OCI-LY3 (cell line): ENCODE measurements around the gene FKRP.

ENCODE experiments used
- H2AFZ ChIP-seq: fragments of 200-600, 300-600 bp; shearing (Covaris generic); 2 replicates; pipeline ENCODE4 v1.6.0; 2014; ENCODE audit warnings: antibody characterized with exemption, low read depth, low read length
- H3K27ac ChIP-seq: fragments of 200-600, 300-600 bp; sonication (generic); 2 replicates; pipeline ENCODE4 v1.5.1; 2014; ENCODE audit warnings: mild to moderate bottlenecking, low read length, moderate library complexity, mixed read lengths
- H3K27me3 ChIP-seq: fragments of 200-600, 300-600 bp; sonication (generic); 2 replicates; pipeline ENCODE4 v1.6.1; 2014; ENCODE audit warnings: low read depth, low read length, mixed read lengths
- H3K36me3 ChIP-seq: fragments of 200-600, 300-600 bp; sonication (generic); replicated peaks from 2 replicates; pipeline ENCODE3; 2014; ENCODE audit warnings: low read depth, low read length, mixed read lengths
- H3K4me1 ChIP-seq: fragments of 300-600, 200-600 bp; sonication (generic); 2 replicates; pipeline ENCODE4 v1.6.1; 2014; ENCODE audit warnings: low read length, mixed read lengths
- H3K4me2 ChIP-seq: fragments of 200-600, 300-600 bp; sonication (generic); 2 replicates; pipeline ENCODE4 v1.6.1; 2014; ENCODE audit warnings: low read length, mixed read lengths
- H3K4me3 ChIP-seq: fragments of 300-600, 200-600 bp; sonication (generic); 2 replicates; pipeline ENCODE4 v1.5.1; 2014; ENCODE audit warnings: antibody characterized with exemption, mild to moderate bottlenecking, low read length, moderate library complexity
- H3K79me2 ChIP-seq: fragments of 300-600, 200-600 bp; shearing (Covaris generic); 2 replicates; pipeline ENCODE4 v1.6.1; 2014; ENCODE audit warnings: mild to moderate bottlenecking, low read length, mixed read lengths
- H3K9ac ChIP-seq: fragments of 300-600, 200-600 bp; shearing (Covaris generic); 2 replicates; pipeline ENCODE4 v1.6.0; 2014; ENCODE audit warnings: mild to moderate bottlenecking, low read length, moderate library complexity
- H3K9me3 ChIP-seq: fragments of 200-600, 300-600 bp; shearing (Covaris generic); 2 replicates; pipeline ENCODE4 v1.6.1; 2014; ENCODE audit warnings: low read length, mixed read lengths; ENCODE audit not compliant: insufficient read depth
- H4K20me1 ChIP-seq: fragments of 200-600, 300-600 bp; sonication (generic); 2 replicates; pipeline ENCODE4 v1.6.1; 2016; ENCODE audit warnings: low read length, mixed read lengths; ENCODE audit not compliant: insufficient read depth
- CTCF ChIP-seq: fragments of 200-600, 300-600 bp; sonication (generic); IDR thresholded peaks from 2 replicates; pipeline ENCODE4 v1.5.1; 2014; ENCODE audit warnings: antibody characterized with exemption, low read length, low read depth
- EZH2phosphoT487 ChIP-seq: fragments of 200-600 bp; shearing (Covaris generic); IDR thresholded peaks from 2 replicates; pipeline ENCODE4 v1.6.1; 2018; ENCODE audit warnings: antibody characterized with exemption, mixed run types, low read depth

The FKRP gene

GRCh38 chr19:46748325-46749109 lies 2.7 kb downstream of the FKRP start:
- peaks cover 7% of the 10 kb centered on the region for H3K36me3 ChIP-seq
- H3K9me3 ChIP-seq = no peaks in the 10 kb centered on the region
- H3K4me1 ChIP-seq = peaks cover 19% of the 10 kb centered on the region
- H3K27ac ChIP-seq = no peak overlapping the region
- H3K9ac ChIP-seq = no peak overlapping the region
- H4K20me1 ChIP-seq = peaks cover 16% of the 10 kb centered on the region
- TF ChIP-seq EZH2phosphoT487 (no peak), CTCF (peak; percentile 74)
- no peak overlapping the region for H3K4me2 ChIP-seq
- no peak overlapping the region for H2AFZ ChIP-seq
- no peaks in the 10 kb centered on the region for H3K27me3 ChIP-seq
- H3K79me2 ChIP-seq = peaks cover 37% of the 10 kb centered on the region
- no peak overlapping the region for H3K4me3 ChIP-seq

- Histone ChIP-seq H3K27ac (no peak overlapping the region), H4K20me1 (no peaks in the 10 kb centered on the region), H3K9me3 (no peaks in the 10 kb centered on the region), H3K27me3 (no peaks in the 10 kb centered on the region), H3K79me2 (no peaks in the 10 kb centered on the region), H3K4me3 (no peak overlapping the region), H3K9ac (no peak overlapping the region), H3K36me3 (peaks cover 8% of the 10 kb centered on the region), H2AFZ (no peak overlapping the region), H3K4me2 (no peak overlapping the region), H3K4me1 (peaks cover 8% of the 10 kb centered on the region)
- TF ChIP-seq EZH2phosphoT487 (no peak), CTCF (peak; percentile 80)
Measured at GRCh38 chr19:46753420-46754155, 7.7 kb downstream of the FKRP start.

- Histone ChIP-seq H4K20me1 (no peaks in the 10 kb centered on the region), H3K4me2 (no peak overlapping the region), H3K79me2 (no peaks in the 10 kb centered on the region), H3K9me3 (no peaks in the 10 kb centered on the region), H3K27ac (no peak overlapping the region), H3K9ac (no peak overlapping the region), H3K4me1 (peaks cover 8% of the 10 kb centered on the region), H2AFZ (no peak overlapping the region), H3K36me3 (peaks cover 6% of the 10 kb centered on the region), H3K27me3 (no peaks in the 10 kb centered on the region), H3K4me3 (no peak overlapping the region)
- no peak for TF ChIP-seq CTCF
Measured at GRCh38 chr19:46755077-46755852, 9.4 kb downstream of the FKRP start.
